Measurements from ENCODE around the gene ARFGAP1.

The ARFGAP1 gene

DNA sequence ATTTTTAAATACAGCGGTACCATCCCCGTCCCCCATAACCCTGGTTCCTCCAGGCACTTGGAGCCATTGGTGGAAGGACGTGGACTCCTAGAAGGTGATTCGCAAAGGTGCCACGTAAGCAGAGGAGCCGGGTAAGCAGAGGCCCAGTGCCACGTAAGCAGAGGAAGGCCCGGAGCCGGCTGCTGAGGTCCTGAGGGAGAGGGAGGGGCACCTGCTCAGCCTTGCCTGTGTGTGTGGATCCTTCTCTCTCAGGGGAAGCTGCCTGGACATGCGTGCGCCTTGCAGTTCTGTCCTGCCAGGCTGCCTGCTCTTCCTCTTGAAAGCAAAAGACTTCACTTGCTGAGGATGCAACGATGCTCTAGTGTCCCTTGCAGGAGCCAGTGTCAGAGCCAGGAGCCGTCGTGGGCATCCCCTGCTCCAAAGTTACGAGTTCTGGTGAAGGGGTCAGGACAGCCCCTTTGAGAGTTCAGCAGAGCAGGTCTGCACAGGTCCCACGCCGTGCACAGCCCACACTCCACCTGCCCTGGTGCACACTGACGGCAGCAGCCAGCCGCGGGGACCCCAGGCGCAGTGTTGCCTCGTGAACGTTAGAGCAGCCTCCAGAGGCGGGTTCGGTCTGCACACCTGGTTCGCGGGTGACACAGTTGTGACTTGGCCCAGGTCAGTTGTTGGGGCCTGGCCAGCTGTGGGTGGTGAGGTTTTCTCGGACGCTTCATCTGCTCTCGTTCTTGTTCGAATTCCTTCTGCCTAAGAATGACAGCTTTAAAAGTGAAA, 16.5 kb upstream of the ARFGAP1 start:
- H3K9me3 ChIP-seq (ENCODE audit: insufficient read depth, low read depth, low read length), result no peaks in the 10 kb centered on the region
- H3K9me2 ChIP-seq (replicated peaks; ENCODE audit: low read depth, low read length), result no peaks in the 10 kb centered on the region
- H4K20me1 ChIP-seq (ENCODE audit: insufficient read depth, low read length, poor library complexity, severe bottlenecking), result no peaks in the 10 kb centered on the region
- no peak overlapping the region for H3K4me3 ChIP-seq (ENCODE audit: low read length, poor library complexity, severe bottlenecking)
- no peaks in the 10 kb centered on the region for H3F3A ChIP-seq (ENCODE audit: low read depth)
- no peaks in the 10 kb centered on the region for H3K36me3 ChIP-seq (ENCODE audit: insufficient read depth, low read length)
- no peak overlapping the region for H3K9ac ChIP-seq (ENCODE audit: low read depth, low read length, poor library complexity, severe bottlenecking)
- H3K4me2 ChIP-seq (ENCODE audit: low read depth, low read length, poor library complexity, severe bottlenecking), result no peak overlapping the region
- no peak overlapping the region for H2AFZ ChIP-seq (ENCODE audit: low read length)
- H3K27me3 ChIP-seq (ENCODE audit: insufficient read depth, low read length, poor library complexity, severe bottlenecking), result no peaks in the 10 kb centered on the region
- H3K79me2 ChIP-seq (ENCODE audit: insufficient read depth, low read length), result no peaks in the 10 kb centered on the region
- no peak for TF ChIP-seq EZH2phosphoT487 (IDR thresholded peaks at IDR 0.05; ENCODE audit: borderline replicate concordance)
- TF ChIP-seq, protein P1, sequence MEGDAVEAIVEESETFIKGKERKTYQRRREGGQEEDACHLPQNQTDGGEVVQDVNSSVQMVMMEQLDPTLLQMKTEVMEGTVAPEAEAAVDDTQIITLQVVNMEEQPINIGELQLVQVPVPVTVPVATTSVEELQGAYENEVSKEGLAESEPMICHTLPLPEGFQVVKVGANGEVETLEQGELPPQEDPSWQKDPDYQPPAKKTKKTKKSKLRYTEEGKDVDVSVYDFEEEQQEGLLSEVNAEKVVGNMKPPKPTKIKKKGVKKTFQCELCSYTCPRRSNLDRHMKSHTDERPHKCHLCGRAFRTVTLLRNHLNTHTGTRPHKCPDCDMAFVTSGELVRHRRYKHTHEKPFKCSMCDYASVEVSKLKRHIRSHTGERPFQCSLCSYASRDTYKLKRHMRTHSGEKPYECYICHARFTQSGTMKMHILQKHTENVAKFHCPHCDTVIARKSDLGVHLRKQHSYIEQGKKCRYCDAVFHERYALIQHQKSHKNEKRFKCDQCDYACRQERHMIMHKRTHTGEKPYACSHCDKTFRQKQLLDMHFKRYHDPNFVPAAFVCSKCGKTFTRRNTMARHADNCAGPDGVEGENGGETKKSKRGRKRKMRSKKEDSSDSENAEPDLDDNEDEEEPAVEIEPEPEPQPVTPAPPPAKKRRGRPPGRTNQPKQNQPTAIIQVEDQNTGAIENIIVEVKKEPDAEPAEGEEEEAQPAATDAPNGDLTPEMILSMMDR (conservative IDR thresholded peaks at IDR 0.05; ENCODE audit: low read length), result no peak
- no peaks in the 10 kb centered on the region for H3K4me1 ChIP-seq (ENCODE audit: insufficient read depth, low read length, poor library complexity, severe bottlenecking)

DNA sequence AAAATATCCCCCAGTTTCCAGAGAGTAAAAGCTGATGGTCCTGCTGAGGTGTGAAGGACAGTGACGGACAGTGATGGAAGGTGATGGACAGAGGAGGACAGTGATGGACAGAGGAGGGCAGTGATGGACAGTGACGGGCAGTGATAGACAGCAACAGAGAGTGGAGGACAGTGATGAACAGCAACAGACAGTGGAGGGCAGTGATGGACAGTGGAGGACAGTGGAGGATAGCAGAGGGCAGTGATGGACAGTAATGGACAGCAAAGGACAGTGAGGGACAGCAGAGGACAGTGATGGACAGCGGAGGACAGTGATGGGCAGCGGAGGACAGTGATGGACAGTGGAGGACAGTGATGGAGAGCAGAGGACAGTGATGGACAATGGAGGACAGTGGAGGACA, 15.7 kb upstream of the ARFGAP1 start:
- Histone ChIP-seq H3K9ac (ENCODE audit: low read depth, low read length, poor library complexity, severe bottlenecking) (no peak overlapping the region), H3K9me2 (replicated peaks; ENCODE audit: low read depth, low read length) (no peaks in the 10 kb centered on the region), H3K27me3 (ENCODE audit: insufficient read depth, low read length, poor library complexity, severe bottlenecking) (no peaks in the 10 kb centered on the region)

GRCh38 chr20:63257629-63258028, 15.0 kb upstream of the ARFGAP1 start:
- Histone ChIP-seq H3K79me2 (ENCODE audit: insufficient read depth, low read length) (no peaks in the 10 kb centered on the region), H3K36me3 (ENCODE audit: insufficient read depth, low read length) (no peaks in the 10 kb centered on the region), H3K4me2 (ENCODE audit: low read depth, low read length, poor library complexity, severe bottlenecking) (no peak overlapping the region), H3K4me1 (ENCODE audit: insufficient read depth, low read length, poor library complexity, severe bottlenecking) (peaks cover 4% of the 10 kb centered on the region), H3K27me3 (ENCODE audit: insufficient read depth, low read length, poor library complexity, severe bottlenecking) (no peaks in the 10 kb centered on the region), H4K20me1 (ENCODE audit: insufficient read depth, low read length, poor library complexity, severe bottlenecking) (no peaks in the 10 kb centered on the region), H3K9me3 (ENCODE audit: insufficient read depth, low read depth, low read length) (no peaks in the 10 kb centered on the region), H2AFZ (ENCODE audit: low read length) (no peak overlapping the region), H3K9ac (ENCODE audit: low read depth, low read length, poor library complexity, severe bottlenecking) (no peak overlapping the region), H3K4me3 (ENCODE audit: low read length, poor library complexity, severe bottlenecking) (no peak overlapping the region), H3K9me2 (replicated peaks; ENCODE audit: low read depth, low read length) (no peaks in the 10 kb centered on the region), H3F3A (ENCODE audit: low read depth) (no peaks in the 10 kb centered on the region)
- TF ChIP-seq, protein P1 (conservative IDR thresholded peaks at IDR 0.05; ENCODE audit: low read length), result no peak
- TF ChIP-seq EZH2phosphoT487 (IDR thresholded peaks at IDR 0.05; ENCODE audit: borderline replicate concordance), result no peak

More for the DNA sequence above, 15.7 kb upstream of the ARFGAP1 start:
- Histone ChIP-seq H3K9me3 (ENCODE audit: insufficient read depth, low read depth, low read length) (no peaks in the 10 kb centered on the region), H3K79me2 (ENCODE audit: insufficient read depth, low read length) (no peaks in the 10 kb centered on the region), H4K20me1 (ENCODE audit: insufficient read depth, low read length, poor library complexity, severe bottlenecking) (no peaks in the 10 kb centered on the region), H2AFZ (ENCODE audit: low read length) (no peak overlapping the region), H3K4me2 (ENCODE audit: low read depth, low read length, poor library complexity, severe bottlenecking) (no peak overlapping the region), H3F3A (ENCODE audit: low read depth) (no peaks in the 10 kb centered on the region), H3K36me3 (ENCODE audit: insufficient read depth, low read length) (no peaks in the 10 kb centered on the region), H3K4me1 (ENCODE audit: insufficient read depth, low read length, poor library complexity, severe bottlenecking) (no peaks in the 10 kb centered on the region), H3K4me3 (ENCODE audit: low read length, poor library complexity, severe bottlenecking) (no peak overlapping the region)
- TF ChIP-seq, protein P1 (conservative IDR thresholded peaks at IDR 0.05; ENCODE audit: low read length), result no peak
- no peak for TF ChIP-seq EZH2phosphoT487 (IDR thresholded peaks at IDR 0.05; ENCODE audit: borderline replicate concordance)
